ENCODE measurements around the gene ADAMTS16.

ADAMTS16 gene

DNA sequence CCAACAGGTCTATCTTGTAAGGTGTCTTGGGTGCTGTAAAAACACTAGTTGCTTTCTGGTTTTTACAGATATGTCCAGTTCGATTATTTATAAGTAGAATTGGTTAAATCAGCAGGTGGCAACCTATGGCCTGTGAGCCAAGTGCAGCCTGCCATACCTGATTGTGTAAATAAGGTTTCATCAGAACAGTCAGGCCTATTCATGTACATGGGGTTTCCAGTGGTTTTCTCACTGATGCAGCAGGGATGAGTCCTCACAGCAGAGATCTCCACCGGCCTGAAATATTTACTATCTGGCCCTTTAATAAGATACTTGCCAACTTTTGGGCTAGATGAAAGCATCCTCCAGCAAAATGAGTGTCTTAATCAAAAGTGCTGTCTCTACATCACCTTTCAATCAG, 149.4 kb downstream of the ADAMTS16 start:
- no peak for DNase-seq

DNA sequence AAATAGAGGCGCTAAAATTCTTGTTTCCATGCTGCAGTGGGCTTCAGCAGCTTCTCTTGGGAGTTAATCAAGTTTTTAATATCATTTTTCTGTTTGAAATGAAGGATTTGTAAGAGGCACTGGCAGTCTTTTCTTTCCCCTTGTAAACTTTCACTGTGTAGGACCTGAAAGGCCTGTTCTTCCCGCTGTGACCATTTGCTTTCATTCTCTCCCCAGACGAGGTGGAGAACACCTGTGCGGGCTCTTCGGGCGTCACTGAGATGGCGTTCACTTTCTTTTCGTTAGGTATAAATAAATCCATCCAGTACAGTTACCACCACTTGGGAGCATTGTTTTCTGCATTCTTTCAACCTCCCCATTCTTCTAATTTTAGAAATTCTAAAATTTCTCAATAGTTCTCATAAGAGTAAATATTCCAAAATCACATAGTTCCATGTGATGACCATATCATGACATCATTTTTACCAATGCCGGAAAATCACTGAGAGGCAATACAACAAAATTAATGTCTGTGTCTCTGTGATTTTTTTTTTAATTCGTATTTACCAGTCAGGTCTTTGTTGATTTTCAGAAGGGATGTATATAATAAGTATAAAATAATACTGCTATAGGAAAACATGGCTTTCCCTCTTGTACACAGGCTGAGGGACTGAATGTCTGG, 150.7 kb downstream of the ADAMTS16 start:
- DNase-seq: no peak

DNA sequence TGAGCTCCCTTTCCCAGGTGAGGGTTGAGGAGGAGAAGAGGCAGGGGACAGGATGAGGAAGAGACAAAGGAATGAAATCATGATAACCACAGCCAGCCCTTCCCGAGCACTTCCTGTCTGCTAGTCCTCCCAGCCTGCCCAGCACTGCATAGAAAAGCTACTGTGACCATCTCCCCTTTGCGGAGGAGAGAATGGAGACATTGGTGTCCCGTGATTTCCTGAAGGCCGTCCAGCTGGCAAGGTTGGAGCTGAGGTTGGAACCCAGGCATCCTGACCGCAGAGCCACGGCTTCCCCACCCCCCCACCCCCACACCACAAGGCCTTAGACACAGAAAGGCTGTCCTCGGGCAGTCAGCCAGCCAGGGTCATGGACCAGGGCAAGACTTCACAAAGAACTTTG, 151.2 kb downstream of the ADAMTS16 start:
- DNase-seq: no peak

DNA sequence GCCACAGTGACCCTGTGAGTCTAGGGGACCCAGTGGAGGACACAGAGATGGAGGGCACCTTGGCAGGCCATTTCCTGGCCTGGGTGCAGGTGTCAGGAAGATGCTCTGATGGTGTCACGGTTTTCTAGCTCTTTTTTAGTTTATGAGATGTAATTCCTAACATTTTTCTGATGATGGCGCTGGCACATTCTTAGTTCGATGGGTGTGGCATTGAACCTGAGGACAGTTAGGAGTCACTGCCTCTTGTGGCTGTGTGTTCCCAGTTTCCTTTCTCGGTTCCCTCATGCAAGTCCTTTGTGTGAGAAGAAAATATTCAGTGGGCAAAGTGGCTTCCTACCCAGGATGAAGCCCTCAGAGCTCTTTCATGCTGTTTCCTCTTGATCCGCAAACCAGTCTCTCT, 152.9 kb downstream of the ADAMTS16 start:
- DNase-seq: no peak

DNA sequence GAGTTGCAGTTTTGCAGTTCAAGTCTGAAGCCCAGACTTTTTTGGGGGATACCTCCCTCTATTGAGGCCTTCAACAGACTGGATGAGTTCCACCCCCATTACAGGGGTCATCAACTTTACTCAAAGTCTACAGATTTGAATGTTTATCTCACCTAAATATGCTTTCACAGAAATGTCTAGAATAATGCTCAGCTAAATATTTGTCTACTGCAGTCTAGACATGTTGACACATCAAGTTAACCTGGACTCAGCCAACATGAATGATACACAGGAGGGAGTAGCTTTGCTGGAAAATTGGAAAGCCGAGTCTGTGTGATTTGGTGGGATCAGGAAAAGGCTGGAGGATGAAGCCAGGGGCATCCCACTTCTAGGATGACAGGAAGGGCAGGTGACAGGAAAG, 154.3 kb downstream of the ADAMTS16 start:
- no peak for DNase-seq

DNA sequence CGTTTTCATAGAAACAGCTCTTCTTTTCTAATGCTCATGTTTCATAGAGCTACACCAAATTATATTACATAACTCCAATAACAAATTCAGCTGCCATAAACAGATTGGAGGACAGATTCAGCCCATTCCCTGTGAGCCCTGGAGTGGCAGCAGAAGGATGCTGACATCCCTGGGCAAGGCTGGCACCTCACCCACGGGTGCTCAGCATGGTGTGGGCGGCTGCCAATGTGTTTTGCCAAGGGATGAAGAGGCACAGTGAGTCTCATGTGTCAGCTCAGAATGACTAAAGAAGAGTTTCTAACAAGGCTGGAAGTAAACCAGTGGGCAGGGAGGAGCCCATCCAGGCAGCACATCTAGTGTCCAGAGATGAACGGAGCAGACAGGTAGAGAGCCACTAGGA, 155.2 kb downstream of the ADAMTS16 start:
- DNase-seq: no peak

DNA sequence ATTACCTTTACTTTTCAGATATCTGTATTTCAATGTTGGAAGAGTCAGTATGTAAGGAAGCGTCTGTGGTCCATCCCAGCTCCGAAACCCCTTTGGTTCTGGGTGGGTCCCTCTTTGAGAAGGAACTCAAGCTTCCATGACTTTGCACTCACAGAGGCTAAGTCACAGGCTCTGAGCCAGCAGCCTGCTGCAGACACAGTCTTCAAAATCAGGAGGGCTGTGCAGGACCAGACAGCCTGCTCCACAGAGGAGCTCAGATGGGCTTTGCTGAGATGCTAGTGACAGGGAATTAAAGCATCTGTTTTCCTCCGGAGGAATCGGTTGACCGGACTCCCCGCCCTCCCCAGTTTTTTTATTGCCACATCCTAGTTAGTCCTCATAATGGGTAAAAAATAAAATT, 155.9 kb downstream of the ADAMTS16 start:
- DNase-seq: no peak

DNA sequence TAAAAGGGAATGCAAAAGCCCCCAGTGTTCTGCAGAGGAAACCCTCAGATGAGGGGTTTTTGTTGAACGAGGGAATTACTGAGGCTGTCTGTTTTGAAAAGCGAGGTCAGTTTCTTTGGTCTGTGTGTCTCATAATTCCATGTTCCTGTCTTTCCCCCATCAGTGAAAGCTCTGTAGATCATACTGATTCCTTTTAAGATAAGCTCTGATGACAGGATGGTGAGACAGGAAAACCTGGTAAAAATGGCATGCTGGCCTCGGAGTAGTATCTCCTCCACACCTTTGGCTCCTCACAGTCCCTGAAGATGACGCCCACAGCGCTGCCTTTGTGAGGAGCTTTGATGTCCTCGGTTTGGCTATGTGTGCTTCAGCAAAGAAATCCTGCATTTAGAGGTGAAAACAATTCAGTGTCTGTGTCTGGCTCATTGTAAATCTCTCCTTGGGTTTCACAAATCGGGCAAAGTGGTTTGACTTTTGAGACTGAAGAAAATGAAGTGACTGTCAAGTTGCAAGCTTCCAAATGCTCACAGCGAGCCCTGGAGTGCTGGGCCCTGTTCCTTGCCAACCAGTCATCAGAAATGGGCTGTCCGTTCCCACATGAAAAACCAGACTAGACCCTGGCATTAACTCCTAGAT, 157.4 kb downstream of the ADAMTS16 start:
- no peak for DNase-seq

DNA sequence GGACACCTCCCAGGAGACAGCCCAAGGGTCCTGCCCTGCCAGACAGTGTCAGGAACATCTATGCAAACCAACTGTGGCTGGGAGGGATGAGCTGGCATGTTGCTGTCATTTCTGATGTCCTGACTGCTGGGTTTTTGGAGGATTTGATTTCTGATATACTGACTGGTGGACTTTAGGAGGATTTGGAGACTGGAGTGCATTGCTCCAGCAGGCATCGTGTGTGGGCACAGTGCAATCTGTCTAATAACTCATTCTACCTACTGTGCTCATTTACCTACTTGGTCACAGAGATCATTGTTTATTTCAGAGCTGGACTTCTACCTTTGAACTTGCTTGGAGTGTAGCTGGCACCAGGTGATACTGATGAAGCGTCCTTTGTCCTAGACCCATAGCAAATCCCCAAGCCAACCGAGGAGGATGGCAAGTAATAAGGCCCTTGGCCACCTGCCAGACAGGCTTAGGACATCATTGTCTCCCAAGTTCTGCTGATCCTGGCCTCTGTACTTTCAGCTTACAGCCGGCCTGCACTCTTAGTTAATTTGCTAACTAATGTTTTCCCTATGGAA, 158.0 kb downstream of the ADAMTS16 start:
- DNase-seq: peak; percentile 31

DNA sequence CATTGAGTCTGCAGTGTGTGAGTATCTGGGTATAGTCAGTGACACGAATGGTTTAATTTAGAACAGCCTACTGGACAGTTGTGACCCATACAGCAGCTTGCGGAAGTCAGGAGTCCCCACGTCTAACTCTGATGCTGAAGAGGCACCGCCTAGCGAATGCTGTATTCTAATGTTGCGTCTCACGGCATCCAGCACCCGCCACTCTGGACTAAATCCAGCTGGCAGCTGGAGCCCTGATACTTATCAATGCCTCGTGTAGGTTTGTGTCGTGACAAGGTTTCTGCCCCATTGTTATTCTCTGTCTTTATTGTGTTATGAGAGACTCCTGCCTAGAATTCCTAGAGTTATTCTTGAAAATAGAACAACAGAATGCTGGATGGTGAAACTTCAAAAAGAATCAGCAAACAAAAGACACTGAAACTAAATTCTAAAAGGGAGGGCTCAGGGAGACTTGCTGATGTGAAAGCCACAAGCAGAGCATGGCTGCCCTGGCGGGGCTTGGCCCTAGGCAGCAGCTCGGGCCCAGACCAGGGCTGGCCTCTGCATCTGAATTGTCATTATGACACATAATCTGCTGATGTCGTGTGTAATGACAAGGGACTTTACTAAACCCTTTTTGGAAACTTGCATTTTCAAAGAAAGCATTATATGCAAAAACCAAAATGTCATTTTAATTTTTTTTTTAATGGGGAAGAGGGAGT, 158.9 kb downstream of the ADAMTS16 start:
- DNase-seq: peak; percentile 47

DNA sequence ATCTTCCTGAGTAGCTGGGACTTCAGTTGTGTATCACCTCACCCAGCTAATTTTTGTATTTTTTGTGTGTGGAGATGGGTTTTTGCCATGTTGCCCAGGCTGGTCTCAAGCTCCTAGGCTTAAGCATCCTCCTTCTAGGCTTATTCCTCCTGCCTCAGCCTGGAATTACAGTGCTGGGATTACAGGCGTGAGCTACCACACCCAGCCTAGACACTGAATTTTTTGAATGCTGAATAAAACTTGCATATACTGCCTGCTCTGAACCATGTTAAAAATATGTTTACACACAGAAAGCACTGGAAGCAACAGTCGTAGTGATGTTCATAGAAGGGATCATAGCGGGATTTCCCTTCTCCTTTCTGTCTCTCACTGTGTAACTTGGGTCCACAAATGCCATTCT, 161.0 kb downstream of the ADAMTS16 start:
- DNase-seq: no peak

DNA sequence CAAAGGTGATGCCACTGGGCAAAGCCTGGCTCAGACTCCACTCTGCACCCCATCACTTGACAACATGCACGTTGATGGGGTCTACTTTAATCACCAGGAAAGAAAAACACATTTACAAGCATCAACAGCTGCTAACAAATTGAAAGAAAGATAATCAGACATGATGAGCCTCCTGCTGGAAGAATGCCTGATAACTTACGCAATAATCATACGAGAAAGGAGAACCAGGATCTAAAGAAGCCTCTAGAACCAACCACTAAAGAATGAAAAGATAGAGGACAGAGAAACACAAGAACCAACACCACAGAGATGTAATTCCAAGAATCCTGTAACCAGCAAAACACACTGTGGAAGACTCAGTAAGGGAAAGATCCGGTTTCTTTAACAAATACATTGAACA, 162.1 kb downstream of the ADAMTS16 start:
- DNase-seq: no peak

DNA sequence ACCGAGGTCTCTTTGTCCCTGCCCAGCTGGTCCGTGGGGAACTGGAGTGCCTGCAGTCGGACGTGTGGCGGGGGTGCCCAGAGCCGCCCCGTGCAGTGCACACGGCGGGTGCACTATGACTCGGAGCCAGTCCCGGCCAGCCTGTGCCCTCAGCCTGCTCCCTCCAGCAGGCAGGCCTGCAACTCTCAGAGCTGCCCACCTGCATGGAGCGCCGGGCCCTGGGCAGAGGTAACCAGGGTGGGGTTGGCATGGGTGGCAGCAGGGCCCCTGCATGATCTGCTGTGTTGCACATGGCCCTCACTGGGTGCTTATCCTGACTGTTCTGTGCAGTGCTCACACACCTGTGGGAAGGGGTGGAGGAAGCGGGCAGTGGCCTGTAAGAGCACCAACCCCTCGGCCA, 163.1 kb downstream of the ADAMTS16 start:
- no peak for DNase-seq

DNA sequence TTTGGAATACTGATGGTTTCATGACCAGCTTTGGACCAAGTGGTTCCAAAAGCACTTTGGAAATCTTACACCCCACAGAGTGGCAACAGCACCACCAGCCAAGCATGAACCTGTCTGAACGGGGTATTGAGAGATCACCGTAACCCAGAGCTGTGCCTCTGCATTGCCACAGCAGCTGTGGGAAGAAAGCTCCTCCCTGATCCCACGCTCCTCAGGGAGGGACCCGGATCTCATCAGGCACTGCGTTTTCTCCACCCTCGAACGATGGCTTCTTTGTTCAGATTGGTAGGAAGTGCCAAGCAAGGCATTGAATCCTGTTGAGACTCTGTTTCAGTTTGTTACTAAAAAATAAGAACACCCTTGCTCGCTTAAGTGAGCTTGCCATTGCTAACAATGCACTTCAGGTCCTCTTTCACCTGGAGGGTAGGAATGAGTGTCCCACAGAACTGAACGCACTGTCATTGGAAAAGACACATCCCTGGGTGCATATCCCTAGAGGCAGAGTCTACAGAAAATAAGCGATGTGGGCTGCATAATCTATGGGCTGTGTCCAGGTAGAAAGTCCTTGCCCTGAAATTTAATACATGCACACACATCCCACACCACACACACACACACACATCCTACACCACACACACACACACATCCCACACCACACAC, 164.4 kb downstream of the ADAMTS16 start:
- DNase-seq: peak; percentile 49

DNA sequence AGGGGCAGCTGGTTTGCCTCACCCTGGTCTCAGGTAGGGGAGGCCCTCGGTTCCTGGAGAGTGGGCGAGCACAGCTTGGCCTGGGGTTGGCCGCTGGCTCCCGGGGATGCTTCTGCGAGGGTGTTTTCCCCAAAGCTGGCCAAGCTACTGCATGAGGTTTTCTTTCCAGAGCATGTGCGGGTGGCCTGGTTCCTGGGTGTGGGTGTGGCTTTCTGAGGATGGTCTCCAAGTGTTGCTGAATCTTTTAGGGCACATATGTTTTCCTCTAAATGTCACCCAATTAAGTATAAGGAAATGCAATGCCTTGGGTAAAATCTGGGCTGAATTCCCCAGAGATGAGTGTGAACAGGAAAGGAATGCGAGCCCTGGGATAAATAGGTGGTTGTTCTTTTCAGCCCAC, 166.6 kb downstream of the ADAMTS16 start:
- DNase-seq: no peak

DNA sequence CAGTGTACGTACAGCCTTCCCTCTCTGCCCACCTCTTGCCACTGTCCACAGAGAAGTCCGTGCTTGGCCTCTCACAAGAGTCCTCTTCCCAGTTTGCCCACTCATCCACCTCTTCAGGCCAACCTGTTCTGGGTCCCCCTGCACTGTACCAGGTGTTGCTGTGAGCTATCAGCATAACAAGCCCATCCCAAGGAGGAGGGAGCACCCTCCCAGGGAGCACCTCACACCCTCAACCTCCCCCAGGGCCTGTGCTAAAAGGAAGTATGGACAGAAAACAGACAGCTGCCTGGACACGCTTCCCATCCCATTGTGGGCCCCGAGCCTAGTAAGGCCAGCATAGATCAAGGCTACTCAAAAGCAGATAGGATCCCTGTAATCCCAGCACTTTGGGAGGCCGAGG, 168.2 kb downstream of the ADAMTS16 start:
- no peak for DNase-seq

DNA sequence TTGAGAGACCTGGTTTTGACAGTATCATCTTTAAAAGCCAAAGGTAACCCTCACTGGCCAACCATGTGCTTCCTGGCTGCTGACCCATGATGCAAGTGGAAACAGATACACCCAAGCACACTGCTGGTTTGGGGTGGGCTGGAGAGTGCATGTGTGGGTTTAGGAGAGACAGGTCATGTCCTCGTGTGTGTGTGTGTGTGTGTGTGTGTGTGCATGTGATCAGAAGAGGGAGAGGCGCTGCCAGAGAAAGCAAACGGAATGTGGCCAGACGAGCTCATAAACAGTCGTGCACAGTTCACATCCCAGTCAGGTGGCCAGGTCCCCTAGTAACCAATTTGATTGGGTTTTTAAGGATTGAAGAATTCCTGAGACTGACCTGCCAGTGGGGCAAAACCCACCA, 169.5 kb downstream of the ADAMTS16 start:
- no peak for DNase-seq

DNA sequence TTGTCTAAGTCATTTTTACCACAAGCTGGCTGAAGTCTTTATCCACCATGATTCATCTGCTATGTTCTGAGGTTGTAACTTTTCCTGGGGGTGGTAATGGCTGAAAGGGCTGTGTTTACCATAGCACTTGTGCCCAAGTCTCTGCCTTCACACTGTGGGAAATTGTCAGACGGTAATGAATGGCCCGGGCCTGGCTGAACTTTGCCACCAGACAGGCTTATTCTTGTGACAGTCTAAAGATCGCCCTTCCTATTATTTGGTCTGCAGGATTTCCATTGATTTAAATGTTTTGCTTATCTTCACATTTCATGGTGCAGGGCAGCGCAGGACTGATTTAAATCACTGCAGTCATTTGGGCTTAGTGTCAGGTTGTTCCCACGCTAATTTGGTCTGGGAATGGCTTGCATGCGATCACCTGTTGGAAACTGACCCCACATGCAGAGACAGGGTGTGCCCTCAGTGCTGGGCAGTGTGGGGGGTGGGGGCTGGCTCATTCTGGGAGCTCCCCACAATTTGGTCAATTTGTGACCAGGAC, 173.0 kb downstream of the ADAMTS16 start:
- no peak for DNase-seq

DNA sequence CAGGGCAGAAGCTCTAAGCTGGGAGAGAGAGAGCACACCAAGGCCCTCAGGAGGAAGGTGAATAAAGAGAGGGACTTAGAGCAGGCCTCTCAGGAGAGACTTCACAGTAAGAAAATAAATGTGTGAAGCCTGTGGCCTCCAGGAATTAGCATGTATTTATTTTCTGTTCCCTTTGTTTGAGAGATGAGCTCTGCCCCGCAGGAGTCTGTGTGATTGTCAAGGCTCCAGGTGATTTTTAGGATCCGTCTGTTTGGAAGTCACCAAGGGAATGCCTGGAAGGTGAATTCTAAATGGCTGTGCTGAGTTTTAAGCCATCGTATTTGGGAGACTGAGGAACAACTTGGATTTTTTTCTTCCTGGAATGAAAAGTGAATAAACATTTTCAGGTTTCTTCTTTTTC, 174.0 kb downstream of the ADAMTS16 start:
- DNase-seq: no peak

DNA sequence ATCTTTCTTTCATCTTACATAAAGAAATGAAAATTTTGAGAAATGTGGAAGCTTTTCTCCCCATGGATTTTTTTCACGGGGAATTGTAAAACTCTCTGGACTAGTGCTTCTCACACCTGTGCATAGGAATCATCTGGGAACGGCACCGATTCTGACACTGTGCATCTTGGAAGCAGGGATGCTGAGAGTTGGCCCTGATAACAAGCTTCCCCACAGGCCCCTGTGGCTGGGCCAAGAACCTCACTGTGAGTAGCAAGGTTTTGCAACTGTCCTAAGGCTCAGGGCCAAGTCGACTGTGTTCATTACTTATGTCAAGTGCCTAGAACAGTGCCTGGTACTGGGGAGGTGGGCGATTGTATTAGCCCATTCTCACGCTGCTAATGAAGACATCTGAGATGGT, 174.5 kb downstream of the ADAMTS16 start:
- no peak for DNase-seq

DNA sequence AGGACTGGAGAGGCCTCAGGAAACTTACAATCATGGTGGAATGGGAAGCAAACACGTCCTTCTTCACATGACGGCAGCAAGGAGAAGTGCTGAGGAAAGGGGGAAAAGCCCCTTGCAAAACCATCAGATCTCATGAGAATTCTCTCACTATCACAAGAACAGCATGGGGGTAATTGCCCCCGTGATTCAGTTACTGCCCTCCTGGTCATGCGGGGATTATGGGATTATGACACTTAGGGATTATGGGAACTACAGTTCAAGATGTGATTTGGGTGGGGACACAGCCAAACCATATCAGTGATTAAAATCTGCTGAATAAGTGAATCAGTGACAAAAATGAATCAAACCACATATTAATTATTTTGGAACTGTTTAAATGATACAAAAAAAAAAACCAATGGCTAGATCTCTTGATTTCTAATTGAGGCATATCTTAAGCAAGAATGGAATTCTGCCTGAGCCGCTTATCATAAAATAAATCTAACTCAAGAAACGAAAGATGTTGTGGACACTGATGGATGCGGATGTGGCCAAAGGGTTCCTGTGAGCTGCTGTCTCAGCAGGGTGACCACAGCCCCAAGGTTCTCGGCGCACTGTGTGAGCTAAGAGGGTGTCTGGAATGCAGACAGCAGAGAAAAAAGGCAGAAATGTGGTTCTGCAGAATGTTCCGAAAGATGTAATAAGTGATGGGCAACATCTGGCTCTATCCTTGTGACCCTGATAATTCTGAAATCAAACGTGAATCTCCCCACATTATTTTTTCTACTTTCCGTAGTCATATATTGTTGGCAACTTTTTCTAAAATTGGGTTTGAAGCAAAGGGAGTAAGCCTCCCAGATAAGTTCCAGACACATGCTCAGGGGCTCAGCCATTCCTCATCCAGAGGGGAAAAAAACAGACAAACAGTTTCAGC, 175.2 kb downstream of the ADAMTS16 start:
- DNase-seq: no peak

DNA sequence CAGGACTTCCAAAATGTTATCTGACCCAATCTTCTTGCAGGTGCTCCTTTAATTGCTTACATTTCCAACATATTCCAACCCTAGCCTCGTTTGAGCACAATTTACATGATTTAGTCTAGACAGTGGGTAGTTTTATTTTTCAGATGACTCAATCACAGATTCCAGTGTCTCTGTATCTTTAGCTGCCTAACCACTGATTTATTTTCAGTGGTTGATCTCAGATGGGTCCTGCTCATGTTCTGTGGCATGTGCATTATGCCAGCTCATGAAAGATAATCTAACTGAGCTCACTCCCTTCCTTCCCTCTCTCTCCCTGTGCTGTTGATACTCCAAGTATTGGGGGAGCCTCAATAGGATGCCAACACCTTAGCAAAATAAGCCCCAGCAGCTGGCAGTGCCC, 176.2 kb downstream of the ADAMTS16 start:
- no peak for DNase-seq
